Motor neuron (in vitro differentiated cells): Measurements from ENCODE around the gene C5orf15. TPM values are rescaled to one million over a fixed set of nuclear protein-coding genes. Genes with fewer than 3 reads are reported as not detected.

ENCODE experiments used
- ATAC-seq, 8 experiments: fragments of 200-7000 bp; cut with Tn5 transposase; replicated peaks in 6 of 8; 2 replicates each; pipeline ENCODE4 v1.8.0; 2021; ENCODE audit warnings: mild to moderate bottlenecking in 8 of 8, moderate library complexity in 8 of 8
- H3K27ac ChIP-seq, 2 donors: fragments of 250-450 bp; sonication (Bioruptor Pico); 2 replicates each; pipeline ENCODE4 v1.9.0; 2021; ENCODE audit warnings: antibody characterized with exemption in 2 of 2, mild to moderate bottlenecking in 2 of 2, moderate library complexity in 1 of 2
- H3K4me1 ChIP-seq, 2 donors: fragments of 250-450 bp; sonication (Bioruptor Pico); replicated peaks in 1 of 2; 2 replicates each; pipeline ENCODE4 v1.6.1; 2021; ENCODE audit warnings: antibody characterized with exemption in 2 of 2, mild to moderate bottlenecking in 2 of 2, moderate library complexity in 1 of 2
- H3K4me3 ChIP-seq, 5 donors: fragments of 250-450 bp; sonication (Bioruptor Pico); 2 replicates each; pipeline ENCODE4 v1.9.0; 2021; ENCODE audit warnings: antibody characterized with exemption in 5 of 5, mild to moderate bottlenecking in 5 of 5, moderate library complexity in 4 of 5
- WGBS, 10 experiments: fragments of 450-650 bp; shearing (Covaris generic); methylation state at CpG; one replicate each; pipeline ENCODE4 v1.0.0; 2022; 5-methylcytosine and 5-hydroxymethylcytosine counted together
- in situ Hi-C, 9 experiments: fragments of 400-800 bp; cut with MboI; loops; one replicate each; pipeline ENCODE4 v1.15.0; 2021; ENCODE audit warnings: low sequenced_read_pairs in 9 of 9, low pct_unique_long_range_greater_than_20kb in 2 of 9; ENCODE audit not compliant: unreplicated experiment in 9 of 9
- total RNA-seq, 8 experiments: library from RNA; unstranded; fragments of 300-600 nt; gene quantifications; 2 replicates each; pipeline versions ENCODE4 v1.2.3 to v1.2.4, GENCODE V29; 2022

C5orf15 gene
- total RNA-seq, 8 experiments from 2014 or later, result 27.3 to 92.6 (median 46.9) TPM

DNA sequence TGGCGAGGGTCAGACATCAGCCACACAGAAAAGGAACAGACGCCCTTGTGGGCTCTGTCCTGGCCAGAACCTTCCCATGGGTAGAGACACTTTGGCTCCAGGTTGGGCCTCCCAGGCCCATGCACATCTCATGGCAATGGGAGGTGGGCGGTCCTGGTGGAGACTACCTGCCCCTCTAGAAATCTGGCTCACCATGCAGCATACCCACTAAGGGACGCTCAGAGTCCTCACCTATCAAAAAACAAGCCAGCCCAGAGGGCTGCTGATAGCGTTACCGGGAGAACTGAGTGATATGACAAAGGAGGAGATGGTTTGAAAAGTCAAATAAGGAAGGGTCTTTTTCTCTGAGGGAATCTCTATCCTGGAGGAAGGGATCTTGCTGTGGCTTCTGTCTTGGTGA is 62.1 kb downstream of the C5orf15 start:
- Histone ChIP-seq H3K4me1 (peaks cover 20% of the 10 kb centered on the region in 2 donors), H3K27ac (no peak overlapping the region), H3K4me3 (no peak overlapping the region)
- ATAC-seq, result no peak
- 75 to 98% (median 80%) methylated on average over 2 to 5 of the region's 6 CpGs; no CpG with 5 or more reads in 7 of the 10 experiments for WGBS, 10 experiments
- in situ Hi-C loops, result no loop called here

Other genes starting within 250 kb of the C5orf15 start
- 100 to 1,000 TPM; 157 to 304 (median 187) TPM for gene VDAC1, start 36.4 kb upstream of the C5orf15 start, total RNA-seq
- gene TCF7, start 146.1 kb upstream of the C5orf15 start, total RNA-seq, result 10 to 100 TPM in 2 of 8 experiments, 1 to 10 TPM in 6; 2.2 to 20.9 (median 5.3) TPM
- gene SKP1, start 208.3 kb upstream of the C5orf15 start, total RNA-seq, result 100 to 1,000 TPM; 368 to 550 (median 471) TPM